GM23338 (cell line): ENCODE measurements around the gene CYP2D6.

Experiments
- CREB1 ChIP-seq: fragments of 250-450 bp; sonication (Bioruptor Pico); IDR thresholded peaks from 2 replicates; pipeline ENCODE4 v1.5.0; 2020; ENCODE audit warnings: low read depth, mild to moderate bottlenecking, moderate library complexity
- CTCF ChIP-seq, 2 experiments: fragments of 200-600 bp in 1 of 2; sonication (generic) in 1 of 2; conservative IDR thresholded peaks; 2 replicates each; pipeline versions ENCODE4 v1.5.1 to v1.6.1; 2016 to 2017; ENCODE audit warnings: antibody characterized with exemption in 2 of 2, low read depth in 2 of 2, mild to moderate bottlenecking in 2 of 2, moderate library complexity in 1 of 2
- ETS1 ChIP-seq: IDR thresholded peaks from 2 replicates; pipeline ENCODE4 v1.6.1; 2016; ENCODE audit warnings: antibody characterized with exemption
- EZH2 ChIP-seq: fragments of 200-600 bp; sonication (generic); IDR thresholded peaks from one replicate; pipeline ENCODE4 v1.8.0; 2017; ENCODE audit warnings: antibody characterized with exemption, mild to moderate bottlenecking, low read depth; ENCODE audit not compliant: unreplicated experiment
- EZH2phosphoT487 ChIP-seq: fragments of 200-600 bp; sonication (generic); IDR thresholded peaks from one replicate; pipeline ENCODE4 v1.8.1; 2018; ENCODE audit warnings: antibody characterized with exemption; ENCODE audit not compliant: unreplicated experiment
- JUNB ChIP-seq: IDR thresholded peaks from one replicate; pipeline ENCODE4 v1.6.1; 2016; ENCODE audit warnings: antibody characterized with exemption; ENCODE audit not compliant: unreplicated experiment
- NANOG ChIP-seq: IDR thresholded peaks from 2 replicates; pipeline ENCODE4 v1.6.1; 2016; ENCODE audit warnings: antibody characterized with exemption, borderline replicate concordance
- POLR2AphosphoS5 ChIP-seq: IDR thresholded peaks from 2 replicates; pipeline ENCODE4 v1.6.1; 2016; ENCODE audit warnings: antibody characterized with exemption, low read depth
- REST ChIP-seq: IDR thresholded peaks from one replicate; pipeline ENCODE4 v1.6.1; 2018; ENCODE audit warnings: antibody characterized with exemption; ENCODE audit not compliant: unreplicated experiment
- STAT1 ChIP-seq: IDR thresholded peaks from one replicate; pipeline ENCODE4 v1.6.1; 2016; ENCODE audit warnings: antibody characterized with exemption; ENCODE audit not compliant: unreplicated experiment
- ZNF114 ChIP-seq: fragments of 250-450 bp; sonication (Bioruptor Pico); IDR thresholded peaks from 2 replicates; pipeline ENCODE4 v1.5.0; 2020; ENCODE audit warnings: mild to moderate bottlenecking, moderate library complexity
- ZNF331 ChIP-seq: fragments of 250-450 bp; sonication (Bioruptor Pico); IDR thresholded peaks from 2 replicates; pipeline ENCODE4 v1.5.0; 2020; ENCODE audit warnings: low read depth, mild to moderate bottlenecking, moderate library complexity
- ZNF462 ChIP-seq: fragments of 250-450 bp; sonication (Bioruptor Pico); IDR thresholded peaks from 2 replicates; pipeline ENCODE4 v1.5.0; 2020; ENCODE audit warnings: mild to moderate bottlenecking, moderate library complexity

GRCh38 chr22:42156598-42156997 is 26.0 kb upstream of the CYP2D6 start:
- TF ChIP-seq CTCF (conservative IDR thresholded peaks at IDR 0.05; ENCODE audit: low read depth in 2 of 2) (no peak), STAT1 (no peak), EZH2phosphoT487 (no peak), REST (no peak), CREB1 (CRISPR knock-in tag) (no peak), POLR2AphosphoS5 (no peak), JUNB (no peak), ETS1 (no peak), EZH2 (no peak), ZNF331 (no peak), ZNF462 (CRISPR knock-in tag) (no peak), NANOG (no peak), ZNF114 (no peak)
